ENCODE data around the gene TBC1D1. TPM values are rescaled to one million over a fixed set of nuclear protein-coding genes. Genes with fewer than 3 reads are reported as not detected.
A peak's percentile ranks its signal among the peaks of the same experiment; 100 is the strongest.

TBC1D1 gene
- total RNA-seq, 4 donors from 2014 or later: 206 to 258 (median 221) TPM

DNA sequence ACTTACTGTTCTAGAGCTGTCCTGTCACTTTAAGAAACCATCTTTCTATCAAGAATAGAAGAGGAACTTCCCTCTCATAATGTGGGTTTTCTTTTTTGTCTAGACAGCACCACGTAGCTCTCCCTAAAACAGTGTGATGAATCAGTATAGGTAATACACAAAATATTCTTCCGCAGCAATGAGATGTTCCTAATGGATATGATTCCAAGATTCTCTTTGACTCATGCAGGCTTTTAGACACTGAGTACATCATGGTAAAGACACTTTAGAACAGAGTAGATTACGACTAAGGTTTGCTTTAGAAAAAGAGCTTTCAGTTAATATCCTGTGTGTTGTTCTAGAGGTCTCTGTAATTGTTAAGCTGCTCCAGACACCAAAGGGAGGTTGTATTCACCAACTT, 139.1 kb downstream of the TBC1D1 start:
- Histone ChIP-seq H3K4me3 (no peak overlapping the region), H3K27me3 (no peaks in the 10 kb centered on the region), H3K27ac (replicated peaks in 1 of 4) (peak overlapping the region in 2 of 4 donors; percentile 31 to 60), H3K36me3 (peaks cover 0 to 72% (median 34%) of the 10 kb centered on the region in 4 donors), H3K9me3 (no peaks in the 10 kb centered on the region), H3K4me1 (peaks cover 0 to 37% (median 18%) of the 10 kb centered on the region in 4 donors)
- WGBS: 29% methylated on average over 3 of the region's 3 CpGs
- intact Hi-C loops (cut with DNase I): loop anchor here (5.0 kb wide), 1 partner anchor 53 kb away; no protein-coding TSS in a partner anchor
- TF ChIP-seq EP300 (IDR thresholded peaks at IDR 0.05) (no peak), POLR2AphosphoS5 (IDR thresholded peaks at IDR 0.05) (no peak), POLR2A (IDR thresholded peaks at IDR 0.05; ENCODE audit: low read depth) (no peak), CTCF (IDR thresholded peaks at IDR 0.05) (no peak)
- DNase-seq (ENCODE audit: extremely low spot score): no peak

DNA sequence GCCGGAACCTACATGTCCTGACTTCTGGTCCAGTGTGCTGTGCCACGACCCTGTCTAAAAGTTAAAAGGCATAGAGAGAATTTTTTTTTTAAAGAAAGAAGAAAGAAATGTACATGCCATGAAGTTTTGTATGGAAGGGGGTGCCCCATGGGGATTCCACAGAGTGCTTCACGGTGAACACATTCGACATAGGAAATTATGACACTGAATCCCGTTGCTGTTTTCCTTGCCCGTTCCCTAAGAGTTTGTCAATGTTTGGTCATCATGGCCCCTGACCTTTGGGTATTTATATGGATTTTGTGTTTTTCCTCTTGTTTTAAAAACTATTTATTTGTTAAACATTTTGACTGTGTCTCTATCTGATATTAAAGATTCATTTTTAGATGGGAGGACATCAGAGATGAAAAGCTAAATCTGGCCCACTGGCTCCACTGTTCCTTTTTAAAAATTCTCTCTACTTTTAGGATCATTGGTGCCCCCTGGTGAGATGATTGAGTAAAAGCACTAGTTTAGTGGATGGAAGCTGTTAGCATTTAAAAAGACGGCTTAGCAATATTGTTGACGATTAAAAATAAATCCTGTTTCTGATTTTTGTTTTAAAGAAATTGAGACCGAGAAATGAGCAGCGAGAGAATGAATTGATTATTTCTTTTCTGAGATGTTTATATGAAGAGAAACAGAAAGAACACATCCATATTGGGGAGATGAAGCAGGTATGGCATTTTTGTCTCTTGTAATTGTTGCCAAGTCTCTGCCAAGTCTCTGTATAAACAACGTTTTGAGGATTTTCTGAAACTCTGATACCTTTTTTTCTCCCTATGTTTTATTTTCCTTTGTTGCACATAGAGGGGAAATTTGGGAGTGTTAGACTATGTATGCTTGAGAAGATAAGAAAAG, 144.3 kb downstream of the TBC1D1 start:
- peak overlapping the region in 3 of 4 donors; percentile 11 to 53 (median 35) for H3K27ac ChIP-seq (replicated peaks in 1 of 4)

DNA sequence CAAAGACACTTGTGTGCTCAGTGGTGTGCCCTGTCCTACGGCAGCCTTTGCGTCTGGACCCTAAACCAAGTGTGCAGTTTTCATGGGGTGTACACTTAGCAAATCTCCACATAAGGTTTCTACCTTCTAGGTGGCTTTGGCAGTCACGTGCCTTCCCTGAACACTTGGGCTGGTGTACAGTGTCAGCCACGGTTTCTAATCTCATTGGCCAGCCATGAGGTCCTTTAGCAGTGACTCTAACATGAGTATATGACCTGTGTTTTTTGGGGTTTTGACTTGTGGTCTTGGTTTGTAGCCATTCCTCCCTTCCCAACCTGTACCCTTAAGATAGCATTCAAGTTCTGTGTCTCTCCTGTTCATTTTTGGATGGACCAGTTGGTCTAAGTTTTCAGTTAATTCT, 145.7 kb downstream of the TBC1D1 start:
- intact Hi-C loops (cut with DNase I): loop anchor here (5.0 kb wide), 1 partner anchor 144 kb away; the partner anchor contains the start of gene TBC1D1
- 98% methylated on average over 4 of the region's 4 CpGs for WGBS
- no peak overlapping the region for H3K27ac ChIP-seq (replicated peaks in 1 of 4)

More for the DNA sequence above, 144.3 kb downstream of the TBC1D1 start:
- peaks cover 6 to 14% (median 12%) of the 10 kb centered on the region in 4 donors for H3K4me1 ChIP-seq
- H3K9me3 ChIP-seq: no peaks in the 10 kb centered on the region
- TF ChIP-seq CTCF (IDR thresholded peaks at IDR 0.05) (peak; percentile 69 to 78 (median 70)), POLR2AphosphoS5 (IDR thresholded peaks at IDR 0.05) (no peak), POLR2A (IDR thresholded peaks at IDR 0.05; ENCODE audit: low read depth) (no peak), EP300 (IDR thresholded peaks at IDR 0.05) (no peak)
- no peak for DNase-seq (ENCODE audit: extremely low spot score)
- 52% methylated on average over 11 of the region's 11 CpGs for WGBS
- H3K27me3 ChIP-seq: no peaks in the 10 kb centered on the region
- intact Hi-C loops (cut with DNase I): loop anchor here (2.0 to 5.0 kb wide), 4 partner anchors 58 to 432 kb away; partner anchors contain the start of gene TBC1D1
- H3K4me3 ChIP-seq: no peak overlapping the region
- H3K36me3 ChIP-seq: peaks cover 0 to 51% (median 32%) of the 10 kb centered on the region in 4 donors

DNA sequence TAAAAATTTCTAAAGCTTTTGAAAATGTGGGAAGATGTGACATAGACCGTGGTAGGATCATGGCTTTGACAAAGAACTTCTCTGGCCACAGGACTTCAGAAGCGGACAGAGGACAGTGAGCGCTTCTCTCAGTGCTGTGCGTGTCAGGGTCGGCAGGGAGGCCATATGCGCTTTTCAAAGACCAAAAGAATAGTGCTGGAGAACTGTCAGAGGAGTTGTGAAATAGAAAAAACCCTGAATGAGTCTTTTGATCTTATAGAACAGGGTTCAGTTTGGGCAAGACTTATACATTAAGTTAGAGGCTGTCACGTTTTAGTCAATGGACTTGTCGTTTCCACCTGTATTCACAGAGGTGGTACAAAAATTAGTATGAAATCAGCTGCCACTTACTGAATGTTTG, 146.7 kb downstream of the TBC1D1 start:
- TF ChIP-seq POLR2A (IDR thresholded peaks at IDR 0.05; ENCODE audit: low read depth) (no peak), POLR2AphosphoS5 (IDR thresholded peaks at IDR 0.05) (no peak), EP300 (IDR thresholded peaks at IDR 0.05) (no peak), CTCF (IDR thresholded peaks at IDR 0.05) (no peak)
- intact Hi-C loops (cut with DNase I): loop anchor here (5.0 kb wide), 1 partner anchor 145 kb away; the partner anchor contains the start of gene TBC1D1
- H3K9me3 ChIP-seq: no peaks in the 10 kb centered on the region
- DNase-seq (ENCODE audit: extremely low spot score): no peak
- H3K36me3 ChIP-seq: peaks cover 0 to 56% (median 32%) of the 10 kb centered on the region in 4 donors
- peaks cover 6 to 14% (median 12%) of the 10 kb centered on the region in 4 donors for H3K4me1 ChIP-seq
- no peak overlapping the region for H3K27ac ChIP-seq (replicated peaks in 1 of 4)
- no peak overlapping the region for H3K4me3 ChIP-seq
- 91% methylated on average over 8 of the region's 8 CpGs for WGBS
- H3K27me3 ChIP-seq: no peaks in the 10 kb centered on the region

More for the DNA sequence above, 145.7 kb downstream of the TBC1D1 start:
- peaks cover 6 to 14% (median 12%) of the 10 kb centered on the region in 4 donors for H3K4me1 ChIP-seq
- TF ChIP-seq POLR2AphosphoS5 (IDR thresholded peaks at IDR 0.05): no peak
- no peak for TF ChIP-seq EP300 (IDR thresholded peaks at IDR 0.05)
- no peak for TF ChIP-seq CTCF (IDR thresholded peaks at IDR 0.05)
- no peak for TF ChIP-seq POLR2A (IDR thresholded peaks at IDR 0.05; ENCODE audit: low read depth)
- H3K36me3 ChIP-seq: peaks cover 0 to 50% (median 34%) of the 10 kb centered on the region in 4 donors
- DNase-seq (ENCODE audit: extremely low spot score): no peak
- no peaks in the 10 kb centered on the region for H3K27me3 ChIP-seq
- H3K4me3 ChIP-seq: no peak overlapping the region
- no peaks in the 10 kb centered on the region for H3K9me3 ChIP-seq

All from esophagus muscularis mucosa (tissue), 4 donors.